ENCODE results near the gene ARMC7.

- TF ChIP-seq POLR2AphosphoS5 (IDR thresholded peaks at IDR 0.05; ENCODE audit: borderline replicate concordance, low read depth, low read length), result no peak
- TF ChIP-seq EZH2 (IDR thresholded peaks at IDR 0.05), result no peak
These were observed 38.2 kb downstream of the ARMC7 start for GRCh38 chr17:75147878-75148546.

Measured in SK-N-MC (cell line).